Activated naive CD8-positive, alpha-beta T cell treated with anti-CD3 and anti-CD28 coated beads for 36 hours (primary cell): Measurements from ENCODE around the gene NFYC. TPM values are rescaled to one million over a fixed set of nuclear protein-coding genes. Genes with fewer than 3 reads are reported as not detected.

Experiments
- DNase-seq: peaks from one replicate; pipeline ENCODE4 v3.0.0; 2021
- H3K27ac Mint-ChIP-seq: one replicate; pipeline ENCODE4 v1.8.0; 2022; ENCODE audit warnings: mild to moderate bottlenecking, moderate library complexity, mixed read lengths
- H3K27me3 Mint-ChIP-seq: one replicate; pipeline ENCODE4 v1.8.0; 2022; ENCODE audit warnings: mild to moderate bottlenecking, mixed read lengths
- H3K36me3 Mint-ChIP-seq: one replicate; pipeline ENCODE4 v1.8.0; 2021; ENCODE audit warnings: mild to moderate bottlenecking, mixed read lengths
- H3K4me1 Mint-ChIP-seq: one replicate; pipeline ENCODE4 v1.8.0; 2021; ENCODE audit warnings: mixed read lengths
- H3K4me3 Mint-ChIP-seq: one replicate; pipeline ENCODE4 v1.8.0; 2022; ENCODE audit warnings: mild to moderate bottlenecking, moderate library complexity, mixed read lengths
- H3K9me3 Mint-ChIP-seq: one replicate; pipeline ENCODE4 v1.8.0; 2022; ENCODE audit warnings: mixed read lengths
- total RNA-seq, 2 experiments: library from RNA; stranded (reverse); gene quantifications; one replicate each; pipeline ENCODE4 v1.2.3, GENCODE V29; 2021

The NFYC gene
- total RNA-seq, 2 experiments from 2014 or later: 58.2 to 59.0 TPM

GRCh38 chr1:40783001-40783905, 91.7 kb downstream of the NFYC start, which contains the start of gene KCNQ4:
KCNQ4 (plus strand) TSS chr1:40783787; CDS start chr1:40784094, 307 bp downstream.
- H3K9me3 Mint-ChIP-seq: no peaks in the 10 kb centered on the region
- peaks cover 9% of the 10 kb centered on the region for H3K4me1 Mint-ChIP-seq
- H3K36me3 Mint-ChIP-seq: peaks cover 3% of the 10 kb centered on the region
- peak within 1 kb of the TSS; percentile 40 for H3K27ac Mint-ChIP-seq
- peak within 1 kb of the TSS; percentile 71 for H3K4me3 Mint-ChIP-seq
- H3K27me3 Mint-ChIP-seq: peaks cover 30% of the 10 kb centered on the region
- peak; percentile 23 for DNase-seq

GRCh38 chr1:40784141-40784770, 92.8 kb downstream of the NFYC start:
- H3K9me3 Mint-ChIP-seq: no peaks in the 10 kb centered on the region
- H3K27ac Mint-ChIP-seq: no peak overlapping the region
- peak overlapping the region; percentile 71 for H3K4me3 Mint-ChIP-seq
- H3K36me3 Mint-ChIP-seq: no peaks in the 10 kb centered on the region
- peaks cover 30% of the 10 kb centered on the region for H3K27me3 Mint-ChIP-seq
- peak; percentile 18 for DNase-seq
- peaks cover 9% of the 10 kb centered on the region for H3K4me1 Mint-ChIP-seq

GRCh38 chr1:40784771-40785151, 93.3 kb downstream of the NFYC start:
- Mint-ChIP-seq H3K4me3 (peak overlapping the region; percentile 71), H3K27me3 (peaks cover 30% of the 10 kb centered on the region), H3K9me3 (no peaks in the 10 kb centered on the region), H3K4me1 (peaks cover 9% of the 10 kb centered on the region), H3K27ac (no peak overlapping the region), H3K36me3 (no peaks in the 10 kb centered on the region)
- DNase-seq: no peak

GRCh38 chr1:40785446-40785845, 93.9 kb downstream of the NFYC start:
- H3K27me3 Mint-ChIP-seq: peaks cover 30% of the 10 kb centered on the region
- no peaks in the 10 kb centered on the region for H3K9me3 Mint-ChIP-seq
- no peak for DNase-seq
- no peak overlapping the region for H3K4me3 Mint-ChIP-seq
- H3K4me1 Mint-ChIP-seq: peaks cover 9% of the 10 kb centered on the region
- no peak overlapping the region for H3K27ac Mint-ChIP-seq
- H3K36me3 Mint-ChIP-seq: no peaks in the 10 kb centered on the region

- peaks cover 30% of the 10 kb centered on the region for H3K27me3 Mint-ChIP-seq
- no peaks in the 10 kb centered on the region for H3K36me3 Mint-ChIP-seq
- H3K4me1 Mint-ChIP-seq: peaks cover 6% of the 10 kb centered on the region
- no peaks in the 10 kb centered on the region for H3K9me3 Mint-ChIP-seq
- no peak overlapping the region for H3K4me3 Mint-ChIP-seq
- no peak for DNase-seq
- H3K27ac Mint-ChIP-seq: no peak overlapping the region
Measured at GRCh38 chr1:40786171-40786994, 94.9 kb downstream of the NFYC start.

GRCh38 chr1:40786995-40787705, 95.6 kb downstream of the NFYC start:
- DNase-seq: no peak

GRCh38 chr1:40787737-40788560, 96.4 kb downstream of the NFYC start:
- no peak for DNase-seq
- no peak overlapping the region for H3K4me3 Mint-ChIP-seq
- no peak overlapping the region for H3K27ac Mint-ChIP-seq
- no peaks in the 10 kb centered on the region for H3K36me3 Mint-ChIP-seq
- H3K27me3 Mint-ChIP-seq: peaks cover 21% of the 10 kb centered on the region
- H3K9me3 Mint-ChIP-seq: no peaks in the 10 kb centered on the region
- H3K4me1 Mint-ChIP-seq: peaks cover 4% of the 10 kb centered on the region

More at GRCh38 chr1:40786995-40787705, 95.6 kb downstream of the NFYC start:
- Mint-ChIP-seq H3K4me1 (peaks cover 6% of the 10 kb centered on the region), H3K4me3 (no peak overlapping the region), H3K27ac (no peak overlapping the region), H3K36me3 (no peaks in the 10 kb centered on the region), H3K9me3 (no peaks in the 10 kb centered on the region), H3K27me3 (peaks cover 27% of the 10 kb centered on the region)

GRCh38 chr1:40788561-40789341, 97.2 kb downstream of the NFYC start:
- no peak for DNase-seq
- no peaks in the 10 kb centered on the region for H3K36me3 Mint-ChIP-seq
- H3K9me3 Mint-ChIP-seq: no peaks in the 10 kb centered on the region
- no peak overlapping the region for H3K4me3 Mint-ChIP-seq
- H3K27me3 Mint-ChIP-seq: peaks cover 15% of the 10 kb centered on the region
- no peak overlapping the region for H3K27ac Mint-ChIP-seq
- H3K4me1 Mint-ChIP-seq: peaks cover 2% of the 10 kb centered on the region

GRCh38 chr1:40789342-40789598, 97.8 kb downstream of the NFYC start:
- H3K27me3 Mint-ChIP-seq: peaks cover 15% of the 10 kb centered on the region
- peaks cover 5% of the 10 kb centered on the region for H3K4me1 Mint-ChIP-seq
- no peaks in the 10 kb centered on the region for H3K36me3 Mint-ChIP-seq
- H3K9me3 Mint-ChIP-seq: no peaks in the 10 kb centered on the region
- no peak overlapping the region for H3K27ac Mint-ChIP-seq
- no peak for DNase-seq
- H3K4me3 Mint-ChIP-seq: no peak overlapping the region

GRCh38 chr1:40789661-40790430, 98.3 kb downstream of the NFYC start:
- Mint-ChIP-seq H3K4me3 (no peak overlapping the region), H3K36me3 (no peaks in the 10 kb centered on the region), H3K9me3 (no peaks in the 10 kb centered on the region), H3K27me3 (peaks cover 11% of the 10 kb centered on the region), H3K4me1 (peaks cover 8% of the 10 kb centered on the region), H3K27ac (no peak overlapping the region)
- DNase-seq: no peak

GRCh38 chr1:40792036-40792435, 100.5 kb downstream of the NFYC start:
- no peak overlapping the region for H3K4me3 Mint-ChIP-seq
- peaks cover 26% of the 10 kb centered on the region for H3K4me1 Mint-ChIP-seq
- H3K9me3 Mint-ChIP-seq: no peaks in the 10 kb centered on the region
- H3K36me3 Mint-ChIP-seq: no peaks in the 10 kb centered on the region
- H3K27ac Mint-ChIP-seq: no peak overlapping the region
- no peaks in the 10 kb centered on the region for H3K27me3 Mint-ChIP-seq
- no peak for DNase-seq

GRCh38 chr1:40793617-40794016, 102.1 kb downstream of the NFYC start:
- Mint-ChIP-seq H3K9me3 (no peaks in the 10 kb centered on the region), H3K36me3 (no peaks in the 10 kb centered on the region), H3K4me3 (no peak overlapping the region), H3K27ac (no peak overlapping the region), H3K4me1 (peaks cover 29% of the 10 kb centered on the region), H3K27me3 (no peaks in the 10 kb centered on the region)
- DNase-seq: no peak

GRCh38 chr1:40794048-40794447, 102.5 kb downstream of the NFYC start:
- H3K9me3 Mint-ChIP-seq: no peaks in the 10 kb centered on the region
- no peak for DNase-seq
- peaks cover 29% of the 10 kb centered on the region for H3K4me1 Mint-ChIP-seq
- no peaks in the 10 kb centered on the region for H3K27me3 Mint-ChIP-seq
- H3K27ac Mint-ChIP-seq: no peak overlapping the region
- H3K36me3 Mint-ChIP-seq: no peaks in the 10 kb centered on the region
- no peak overlapping the region for H3K4me3 Mint-ChIP-seq
